H1 (cell line): ENCODE data around the gene SLC25A39.

ENCODE experiments used
- CHD1 ChIP-seq: IDR thresholded peaks from 2 replicates; pipeline ENCODE4 v1.6.1; 2012; ENCODE audit warnings: low read depth, low read length, improper control_type of control experiment
- CREB1 ChIP-seq: IDR thresholded peaks from 2 replicates; pipeline ENCODE4 v1.6.1; 2012; ENCODE audit warnings: inconsistent platforms
- EZH2 ChIP-seq: fragments of 200-600 bp; sonication (generic); IDR thresholded peaks from 2 replicates; pipeline ENCODE4 v1.7.1; 2012; ENCODE audit warnings: low read depth, mild to moderate bottlenecking, moderate library complexity, low read length, inconsistent platforms; ENCODE audit not compliant: severe bottlenecking
- GABPA ChIP-seq: IDR thresholded peaks from 2 replicates; pipeline ENCODE4 v1.6.1; 2011; ENCODE audit warnings: mild to moderate bottlenecking, low read length, moderate library complexity, borderline replicate concordance; ENCODE audit not compliant: insufficient read depth
- JUND ChIP-seq: IDR thresholded peaks from 2 replicates; pipeline ENCODE4 v1.6.1; 2011; ENCODE audit warnings: mild to moderate bottlenecking, improper control_type of control experiment, low read length
- POLR2A ChIP-seq, 2 experiments: IDR thresholded peaks; 1 replicate in 1 of 2; 2 replicates in 1 of 2; pipeline ENCODE4 v1.6.1; 2011; ENCODE audit warnings: low read depth in 2 of 2, low read length in 2 of 2, mild to moderate bottlenecking in 2 of 2; ENCODE audit errors: control extremely low read depth in 1 of 2
- POLR2AphosphoS5 ChIP-seq: IDR thresholded peaks from 2 replicates; pipeline ENCODE4 v1.6.1; 2011; ENCODE audit warnings: low read depth, low read length
- RAD21 ChIP-seq, 2 experiments: IDR thresholded peaks in 1 of 2; conservative IDR thresholded peaks in 1 of 2; 2 replicates each; pipeline ENCODE4 v1.6.1; 2011; ENCODE audit warnings: low read depth in 2 of 2, low read length in 2 of 2, improper control_type of control experiment in 1 of 2, inconsistent platforms in 1 of 2, mild to moderate bottlenecking in 1 of 2, moderate library complexity in 1 of 2
- SIN3A ChIP-seq, 2 experiments: IDR thresholded peaks in 1 of 2; conservative IDR thresholded peaks in 1 of 2; 2 replicates each; pipeline ENCODE4 v1.6.1; 2011 to 2012; ENCODE audit warnings: low read length in 2 of 2, improper control_type of control experiment in 1 of 2, low read depth in 1 of 2, mild to moderate bottlenecking in 1 of 2
- SIX5 ChIP-seq: IDR thresholded peaks from 2 replicates; pipeline ENCODE4 v1.6.1; 2011; ENCODE audit warnings: mild to moderate bottlenecking, low read depth, low read length
- SRF ChIP-seq: IDR thresholded peaks from 2 replicates; pipeline ENCODE4 v1.6.1; 2011; ENCODE audit warnings: mild to moderate bottlenecking, low read depth, low read length, moderate library complexity
- TAF1 ChIP-seq: IDR thresholded peaks from 2 replicates; pipeline ENCODE4 v1.6.1; 2011; ENCODE audit warnings: mild to moderate bottlenecking, low read depth, low read length
- TF ChIP-seq, protein P1 (sequence below), 3 experiments: IDR thresholded peaks; 1 replicate in 2 of 3; 2 replicates in 1 of 3; pipeline versions ENCODE4 v1.5.1 to v1.6.1; 2011; ENCODE audit warnings: low read length in 3 of 3, mild to moderate bottlenecking in 3 of 3, inconsistent platforms in 2 of 3, low read depth in 1 of 3, moderate library complexity in 1 of 3; ENCODE audit not compliant: insufficient read depth in 1 of 3; ENCODE audit errors: control extremely low read depth in 1 of 3
- TF ChIP-seq, protein P2 (sequence below): IDR thresholded peaks from 2 replicates; pipeline ENCODE4 v1.6.1; 2011; ENCODE audit warnings: low read length, improper control_type of control experiment

DNA sequence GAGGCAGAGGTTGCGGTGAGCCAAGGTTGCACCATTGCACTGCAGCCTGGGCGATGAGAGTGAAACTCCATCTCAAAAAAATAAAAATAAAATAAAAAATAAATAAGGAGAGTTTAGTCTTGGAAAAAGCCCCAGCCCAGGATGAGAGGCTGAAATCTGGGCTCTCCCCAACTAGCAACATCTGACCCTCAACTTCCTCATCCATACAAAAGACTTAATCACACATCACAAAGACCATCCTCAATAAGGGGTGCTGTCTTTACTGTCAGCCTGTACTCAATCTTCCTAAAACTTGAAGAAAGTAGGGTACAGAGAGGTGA, 45.3 kb downstream of the SLC25A39 start:
- TF ChIP-seq, protein P1, sequence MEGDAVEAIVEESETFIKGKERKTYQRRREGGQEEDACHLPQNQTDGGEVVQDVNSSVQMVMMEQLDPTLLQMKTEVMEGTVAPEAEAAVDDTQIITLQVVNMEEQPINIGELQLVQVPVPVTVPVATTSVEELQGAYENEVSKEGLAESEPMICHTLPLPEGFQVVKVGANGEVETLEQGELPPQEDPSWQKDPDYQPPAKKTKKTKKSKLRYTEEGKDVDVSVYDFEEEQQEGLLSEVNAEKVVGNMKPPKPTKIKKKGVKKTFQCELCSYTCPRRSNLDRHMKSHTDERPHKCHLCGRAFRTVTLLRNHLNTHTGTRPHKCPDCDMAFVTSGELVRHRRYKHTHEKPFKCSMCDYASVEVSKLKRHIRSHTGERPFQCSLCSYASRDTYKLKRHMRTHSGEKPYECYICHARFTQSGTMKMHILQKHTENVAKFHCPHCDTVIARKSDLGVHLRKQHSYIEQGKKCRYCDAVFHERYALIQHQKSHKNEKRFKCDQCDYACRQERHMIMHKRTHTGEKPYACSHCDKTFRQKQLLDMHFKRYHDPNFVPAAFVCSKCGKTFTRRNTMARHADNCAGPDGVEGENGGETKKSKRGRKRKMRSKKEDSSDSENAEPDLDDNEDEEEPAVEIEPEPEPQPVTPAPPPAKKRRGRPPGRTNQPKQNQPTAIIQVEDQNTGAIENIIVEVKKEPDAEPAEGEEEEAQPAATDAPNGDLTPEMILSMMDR (IDR thresholded peaks at IDR 0.05; ENCODE audit: control extremely low read depth in 1 of 3, insufficient read depth in 1 of 3, low read depth in 1 of 3, low read length in 3 of 3), result no peak
- TF ChIP-seq EZH2 (no peak), SRF (no peak), RAD21 (IDR thresholded peaks at IDR 0.05 in 1 of 2, conservative IDR thresholded peaks at IDR 0.05 in 1 of 2; ENCODE audit: low read depth in 2 of 2, low read length in 2 of 2) (no peak), POLR2A (IDR thresholded peaks at IDR 0.05; ENCODE audit: control extremely low read depth in 1 of 2, low read depth in 2 of 2, low read length in 2 of 2) (no peak), GABPA (no peak), SIN3A (conservative IDR thresholded peaks at IDR 0.05 in 1 of 2, IDR thresholded peaks at IDR 0.05 in 1 of 2; ENCODE audit: low read depth in 1 of 2, low read length in 2 of 2) (no peak), JUND (no peak), SIX5 (no peak), CREB1 (no peak), CHD1 (no peak), POLR2AphosphoS5 (no peak), TAF1 (no peak)
- TF ChIP-seq, protein P2, sequence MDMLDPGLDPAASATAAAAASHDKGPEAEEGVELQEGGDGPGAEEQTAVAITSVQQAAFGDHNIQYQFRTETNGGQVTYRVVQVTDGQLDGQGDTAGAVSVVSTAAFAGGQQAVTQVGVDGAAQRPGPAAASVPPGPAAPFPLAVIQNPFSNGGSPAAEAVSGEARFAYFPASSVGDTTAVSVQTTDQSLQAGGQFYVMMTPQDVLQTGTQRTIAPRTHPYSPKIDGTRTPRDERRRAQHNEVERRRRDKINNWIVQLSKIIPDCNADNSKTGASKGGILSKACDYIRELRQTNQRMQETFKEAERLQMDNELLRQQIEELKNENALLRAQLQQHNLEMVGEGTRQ, result no peak
